ENCODE measurements around the gene DAB1. TPM values are rescaled to one million over a fixed set of nuclear protein-coding genes. Genes with fewer than 3 reads are reported as not detected.
A peak's percentile ranks its signal among the peaks of the same experiment; 100 is the strongest.

DAB1 gene
- total RNA-seq, 1 experiment from 2014 or later, result not detected

- no peaks in the 10 kb centered on the region for H3K36me3 ChIP-seq
- no peak overlapping the region for H3K4me3 ChIP-seq
- peaks cover 4% of the 10 kb centered on the region; the same call in 1 of the 2 replicates for H3K27me3 ChIP-seq (replicated peaks)
- no peak overlapping the region for H3K27ac ChIP-seq
- no peaks in the 10 kb centered on the region for H3K9me3 ChIP-seq (replicated peaks)
- H3K4me1 ChIP-seq (replicated peaks), result no peaks in the 10 kb centered on the region
- DNase-seq (ENCODE audit: low read depth in 1 of 2, low spot score in 2 of 2), result no peak
Measured at GRCh38 chr1:57431400-57431799, 7.5 kb upstream of the DAB1 start.

- Histone ChIP-seq H3K4me3 (no peak overlapping the region), H3K27me3 (replicated peaks) (peaks cover 67% of the 10 kb centered on the region), H3K9me3 (replicated peaks) (no peaks in the 10 kb centered on the region), H3K4me1 (replicated peaks) (peaks cover 20% of the 10 kb centered on the region), H3K36me3 (no peaks in the 10 kb centered on the region), H3K27ac (no peak overlapping the region)
- DNase-seq (ENCODE audit: low read depth in 1 of 2, low spot score in 2 of 2), result peak; percentile 28 to 42
Measured at GRCh38 chr1:57424231-57425027, 569 bp upstream of the DAB1 start.

GRCh38 chr1:57423135-57423655, 665 bp downstream of the DAB1 start:
- H3K9me3 ChIP-seq (replicated peaks), result no peaks in the 10 kb centered on the region
- H3K4me3 ChIP-seq, result no peak overlapping the region
- H3K4me1 ChIP-seq (replicated peaks), result peaks cover 20% of the 10 kb centered on the region
- H3K27ac ChIP-seq, result no peak overlapping the region
- H3K27me3 ChIP-seq (replicated peaks), result peaks cover 71% of the 10 kb centered on the region
- DNase-seq (ENCODE audit: low read depth in 1 of 2, low spot score in 2 of 2), result peak in 1 of 2 experiments; percentile 41
- no peaks in the 10 kb centered on the region for H3K36me3 ChIP-seq

GRCh38 chr1:57422271-57423134, 1.4 kb downstream of the DAB1 start:
- H3K9me3 ChIP-seq (replicated peaks), result no peaks in the 10 kb centered on the region
- H3K4me1 ChIP-seq (replicated peaks), result peaks cover 20% of the 10 kb centered on the region
- peak overlapping the region; percentile 2; the same call in 1 of the 2 replicates for H3K4me3 ChIP-seq
- no peak overlapping the region for H3K27ac ChIP-seq
- H3K27me3 ChIP-seq (replicated peaks), result peaks cover 75% of the 10 kb centered on the region
- peak in 1 of 2 experiments; percentile 16 for DNase-seq (ENCODE audit: low read depth in 1 of 2, low spot score in 2 of 2)
- no peaks in the 10 kb centered on the region for H3K36me3 ChIP-seq

GRCh38 chr1:57421806-57422205, 2.1 kb downstream of the DAB1 start:
- H3K27ac ChIP-seq, result no peak overlapping the region
- no peak for DNase-seq (ENCODE audit: low read depth in 1 of 2, low spot score in 2 of 2)
- H3K4me1 ChIP-seq (replicated peaks), result peaks cover 20% of the 10 kb centered on the region
- H3K27me3 ChIP-seq (replicated peaks), result peaks cover 79% of the 10 kb centered on the region
- H3K36me3 ChIP-seq, result no peaks in the 10 kb centered on the region
- H3K9me3 ChIP-seq (replicated peaks), result no peaks in the 10 kb centered on the region
- H3K4me3 ChIP-seq, result no peak overlapping the region

- Histone ChIP-seq H3K9me3 (replicated peaks) (no peaks in the 10 kb centered on the region), H3K36me3 (no peaks in the 10 kb centered on the region), H3K4me1 (replicated peaks) (peaks cover 20% of the 10 kb centered on the region), H3K27me3 (replicated peaks) (peaks cover 77% of the 10 kb centered on the region), H3K27ac (no peak overlapping the region), H3K4me3 (no peak overlapping the region)
- no peak for DNase-seq (ENCODE audit: low read depth in 1 of 2, low spot score in 2 of 2)
Measured at GRCh38 chr1:57420981-57421785, 2.7 kb downstream of the DAB1 start.

- peaks cover 15% of the 10 kb centered on the region for H3K4me1 ChIP-seq (replicated peaks)
- H3K4me3 ChIP-seq, result no peak overlapping the region
- peaks cover 55% of the 10 kb centered on the region for H3K27me3 ChIP-seq (replicated peaks)
- H3K36me3 ChIP-seq, result no peaks in the 10 kb centered on the region
- DNase-seq (ENCODE audit: low read depth in 1 of 2, low spot score in 2 of 2), result no peak
- no peak overlapping the region for H3K27ac ChIP-seq
- H3K9me3 ChIP-seq (replicated peaks), result no peaks in the 10 kb centered on the region; the same call in 1 of the 2 replicates
Measured at GRCh38 chr1:57418971-57419370, 4.9 kb downstream of the DAB1 start.

- DNase-seq (ENCODE audit: low read depth in 1 of 2, low spot score in 2 of 2), result peak in 1 of 2 experiments; percentile 45
- H3K9me3 ChIP-seq (replicated peaks), result no peaks in the 10 kb centered on the region; the same call in 1 of the 2 replicates
- H3K4me3 ChIP-seq, result no peak overlapping the region
Measured at GRCh38 chr1:57411262-57411661, 12.6 kb downstream of the DAB1 start.

GRCh38 chr1:57410508-57410907, 13.4 kb downstream of the DAB1 start:
- H3K36me3 ChIP-seq, result no peaks in the 10 kb centered on the region
- H3K27me3 ChIP-seq (replicated peaks), result peaks cover 3% of the 10 kb centered on the region; the same call in 1 of the 2 replicates
- DNase-seq (ENCODE audit: low read depth in 1 of 2, low spot score in 2 of 2), result no peak
- no peak overlapping the region for H3K27ac ChIP-seq
- no peak overlapping the region for H3K4me3 ChIP-seq
- H3K4me1 ChIP-seq (replicated peaks), result no peaks in the 10 kb centered on the region
- no peaks in the 10 kb centered on the region; the same call in 1 of the 2 replicates for H3K9me3 ChIP-seq (replicated peaks)

More at GRCh38 chr1:57411262-57411661, 12.6 kb downstream of the DAB1 start:
- Histone ChIP-seq H3K27me3 (replicated peaks) (peaks cover 3% of the 10 kb centered on the region; the same call in 1 of the 2 replicates), H3K4me1 (replicated peaks) (no peaks in the 10 kb centered on the region), H3K27ac (no peak overlapping the region), H3K36me3 (no peaks in the 10 kb centered on the region)

- H3K27me3 ChIP-seq (replicated peaks), result peaks cover 3% of the 10 kb centered on the region; the same call in 1 of the 2 replicates
- no peak overlapping the region for H3K27ac ChIP-seq
- H3K4me3 ChIP-seq, result no peak overlapping the region
- no peak for DNase-seq (ENCODE audit: low read depth in 1 of 2, low spot score in 2 of 2)
- no peaks in the 10 kb centered on the region for H3K4me1 ChIP-seq (replicated peaks)
- H3K36me3 ChIP-seq, result no peaks in the 10 kb centered on the region
- H3K9me3 ChIP-seq (replicated peaks), result no peaks in the 10 kb centered on the region
Measured at GRCh38 chr1:57407928-57408327, 15.9 kb downstream of the DAB1 start.

GRCh38 chr1:57406428-57406970, 17.4 kb downstream of the DAB1 start:
- no peak for DNase-seq (ENCODE audit: low read depth in 1 of 2, low spot score in 2 of 2)
- no peaks in the 10 kb centered on the region for H3K9me3 ChIP-seq (replicated peaks)
- H3K4me3 ChIP-seq, result no peak overlapping the region
- no peaks in the 10 kb centered on the region for H3K36me3 ChIP-seq
- peaks cover 3% of the 10 kb centered on the region; the same call in 1 of the 2 replicates for H3K27me3 ChIP-seq (replicated peaks)
- no peaks in the 10 kb centered on the region for H3K4me1 ChIP-seq (replicated peaks)
- no peak overlapping the region for H3K27ac ChIP-seq

- Histone ChIP-seq H3K27me3 (replicated peaks) (peaks cover 3% of the 10 kb centered on the region; the same call in 1 of the 2 replicates), H3K9me3 (replicated peaks) (no peaks in the 10 kb centered on the region), H3K36me3 (no peaks in the 10 kb centered on the region), H3K4me3 (no peak overlapping the region), H3K27ac (no peak overlapping the region), H3K4me1 (replicated peaks) (no peaks in the 10 kb centered on the region)
- no peak for DNase-seq (ENCODE audit: low read depth in 1 of 2, low spot score in 2 of 2)
Measured at GRCh38 chr1:57404884-57405283, 19.0 kb downstream of the DAB1 start.

- no peaks in the 10 kb centered on the region for H3K4me1 ChIP-seq (replicated peaks)
- H3K27ac ChIP-seq, result no peak overlapping the region
- H3K4me3 ChIP-seq, result no peak overlapping the region
- H3K27me3 ChIP-seq (replicated peaks), result no peaks in the 10 kb centered on the region
- H3K36me3 ChIP-seq, result no peaks in the 10 kb centered on the region
- DNase-seq (ENCODE audit: low read depth in 1 of 2, low spot score in 2 of 2), result no peak
- no peaks in the 10 kb centered on the region for H3K9me3 ChIP-seq (replicated peaks)
Measured at GRCh38 chr1:57403201-57403600, 20.7 kb downstream of the DAB1 start.
